Measurements from ENCODE around the gene CEP95. TPM values are rescaled to one million over a fixed set of nuclear protein-coding genes. Genes with fewer than 3 reads are reported as not detected.

Gene CEP95
- total and polyA plus RNA-seq, 2 of the 13 experiments (the other 11 are each of a cell fraction or from before 2014, with no cell fraction given): 65.9 to 68.8 TPM

GRCh38 chr17:64506576-64507412, at the start of gene CEP95 (continued):
- 0 out of 2 replicates have a peak, but pooled peaks have one; percentile 28 for TF ChIP-seq AFF4 (CRISPR knock-in tag; IDR thresholded peaks at IDR 0.05)
- no peak for TF ChIP-seq CEBPG (CRISPR knock-in tag; IDR thresholded peaks at IDR 0.05)
- no peak for TF ChIP-seq ZNF432 (CRISPR knock-in tag; IDR thresholded peaks at IDR 0.05; ENCODE audit: borderline replicate concordance)
- TF ChIP-seq DNMT1 (CRISPR knock-in tag; IDR thresholded peaks at IDR 0.05): 0 out of 2 replicates have a peak, but pooled peaks have one; percentile 14
- peak; percentile 16; the same call in 1 of the 2 replicates for TF ChIP-seq FIP1L1 (IDR thresholded peaks at IDR 0.05; ENCODE audit: borderline replicate concordance, insufficient read depth, low read depth, low read length)
- 0 out of 2 replicates have a peak, but pooled peaks have one; percentile 88 for TF ChIP-seq PREB (CRISPR knock-in tag; IDR thresholded peaks at IDR 0.05)
- TF ChIP-seq EP300 (IDR thresholded peaks at IDR 0.05; ENCODE audit: low read depth in 2 of 2, low read length in 2 of 2): peak in 1 of 2 experiments; percentile 8; a peak in 2 of 4 replicates
- TF ChIP-seq EP300 (CRISPR knock-in tag; IDR thresholded peaks at IDR 0.05; ENCODE audit: borderline replicate concordance): peak; percentile 21; the same call in 1 of the 2 replicates
- TF ChIP-seq MIER3 (CRISPR knock-in tag; IDR thresholded peaks at IDR 0.05; ENCODE audit: borderline replicate concordance): peak; percentile 81; the same call in 1 of the 2 replicates
- no peak for TF ChIP-seq ZNF18 (CRISPR knock-in tag; IDR thresholded peaks at IDR 0.05; ENCODE audit: insufficient replicate concordance)
- TF ChIP-seq GFI1 (CRISPR knock-in tag; IDR thresholded peaks at IDR 0.05; ENCODE audit: borderline replicate concordance): peak; percentile 66
- TF ChIP-seq HOMEZ (CRISPR knock-in tag; IDR thresholded peaks at IDR 0.05; ENCODE audit: low read depth): no peak; the same call in 1 of the 2 replicates
- no peak for TF ChIP-seq ZNF530 (CRISPR knock-in tag; IDR thresholded peaks at IDR 0.05; ENCODE audit: low read depth)
- peak; percentile 89 for TF ChIP-seq ZNF891 (CRISPR knock-in tag; IDR thresholded peaks at IDR 0.05)
- TF ChIP-seq EED (CRISPR knock-in tag; IDR thresholded peaks at IDR 0.05): peak; percentile 89; the same call in 1 of the 2 replicates
- TF ChIP-seq ZNF362 (CRISPR knock-in tag; IDR thresholded peaks at IDR 0.05; ENCODE audit: borderline replicate concordance): no peak
- TF ChIP-seq ZFP62 (CRISPR knock-in tag; IDR thresholded peaks at IDR 0.05): no peak
- no peak for TF ChIP-seq FOXA1 (IDR thresholded peaks at IDR 0.05)
- TF ChIP-seq FOXA1 (CRISPR knock-in tag; IDR thresholded peaks at IDR 0.05): peak; percentile 38
- peak; percentile 80 for TF ChIP-seq SP2 (CRISPR knock-in tag; IDR thresholded peaks at IDR 0.05)

Measured in HepG2 (cell line).